Stimulated activated CD4-positive, alpha-beta T cell treated with anti-CD3 and anti-CD28 coated beads, Interleukin-15, amount 100 ng/mL, for 48 hours (primary cell): ENCODE data around the gene ACSL1.

Experiments
- DNase-seq, 2 donors: peaks; one replicate each; pipeline ENCODE4 v3.0.0-alpha.2; 2020; ENCODE audit warnings: low read depth in 2 of 2

Gene ACSL1

DNA sequence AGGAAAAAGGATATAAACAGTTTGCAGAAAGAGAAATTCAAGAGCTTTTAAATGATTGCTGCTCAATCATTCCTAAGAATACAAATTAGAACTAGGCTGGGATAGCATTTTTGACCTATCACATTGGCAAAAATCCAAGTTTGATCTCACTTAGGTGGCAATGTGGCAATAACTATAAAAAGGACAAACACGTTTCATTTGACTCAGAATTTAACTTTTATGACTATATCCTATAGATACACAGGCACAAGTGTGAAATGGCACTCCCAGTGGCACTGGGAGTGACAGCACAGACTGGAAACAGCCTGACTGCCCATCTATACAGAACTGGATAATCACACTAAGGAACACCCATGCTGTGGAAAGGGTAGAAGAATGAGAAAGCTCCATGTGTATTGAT lies 103.0 kb downstream of the ACSL1 start:
- DNase-seq = no peak

DNA sequence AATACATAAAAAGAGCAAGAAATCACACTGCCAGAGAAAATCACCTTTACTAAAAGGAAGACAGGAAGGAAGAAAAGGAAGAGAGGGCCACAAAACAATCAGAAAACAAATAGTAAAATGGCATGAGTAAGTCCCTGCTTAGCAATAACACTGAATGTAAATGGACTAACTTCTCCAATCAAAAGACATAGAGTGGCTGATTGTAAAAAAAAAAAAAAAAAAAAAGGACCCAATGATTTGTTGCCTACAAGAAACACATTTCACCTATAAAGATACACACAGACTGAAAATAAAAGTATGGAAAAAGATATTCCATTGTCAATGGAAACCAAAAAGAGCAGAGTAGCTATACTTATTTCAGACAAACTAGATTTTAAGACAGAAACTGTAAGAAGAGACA lies 104.5 kb downstream of the ACSL1 start:
- DNase-seq = no peak

- no peak for DNase-seq
These were observed 106.4 kb downstream of the ACSL1 start for GRCh38 chr4:184719407-184719806.

DNA sequence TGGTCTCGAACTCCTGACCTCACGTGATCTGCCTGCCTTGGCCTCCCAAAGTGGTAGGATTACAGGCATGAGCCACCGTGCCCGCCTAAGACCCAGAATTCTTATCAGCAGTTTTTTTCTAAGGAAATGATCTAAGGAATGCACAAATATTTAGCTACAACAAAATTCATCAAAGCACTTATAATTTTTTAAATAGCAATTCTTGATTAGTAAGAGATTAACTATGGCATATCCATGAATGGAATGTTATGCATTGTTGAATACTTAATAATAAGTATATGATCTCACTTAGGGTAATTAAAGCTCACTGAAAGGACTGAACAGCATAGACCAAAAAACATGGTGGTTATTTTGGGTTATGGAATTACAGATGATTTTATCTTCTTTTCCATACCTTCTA lies 110.2 kb downstream of the ACSL1 start:
- DNase-seq = no peak

- no peak for DNase-seq
These were observed 111.9 kb downstream of the ACSL1 start for GRCh38 chr4:184713887-184714286.

DNA sequence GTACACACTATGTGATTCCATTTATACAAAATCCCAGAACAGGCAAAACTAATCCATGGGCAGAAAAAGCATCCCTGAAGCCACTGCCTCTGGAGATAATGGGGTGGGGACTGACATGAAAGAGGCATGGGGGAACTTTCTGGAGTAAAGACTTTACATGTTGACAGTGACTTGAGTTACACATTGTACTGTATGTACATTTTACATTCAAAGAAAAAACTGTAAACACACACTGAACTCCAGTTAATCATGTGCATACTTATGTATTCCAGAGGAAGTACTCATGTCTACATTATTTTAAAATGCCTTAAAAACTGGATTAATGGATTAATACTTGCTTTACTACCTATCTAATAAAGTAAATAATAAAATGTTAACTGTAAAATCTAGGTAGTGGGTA lies 113.4 kb downstream of the ACSL1 start:
- no peak for DNase-seq

- DNase-seq = no peak
These were observed 119.3 kb downstream of the ACSL1 start for GRCh38 chr4:184706453-184706852.

DNA sequence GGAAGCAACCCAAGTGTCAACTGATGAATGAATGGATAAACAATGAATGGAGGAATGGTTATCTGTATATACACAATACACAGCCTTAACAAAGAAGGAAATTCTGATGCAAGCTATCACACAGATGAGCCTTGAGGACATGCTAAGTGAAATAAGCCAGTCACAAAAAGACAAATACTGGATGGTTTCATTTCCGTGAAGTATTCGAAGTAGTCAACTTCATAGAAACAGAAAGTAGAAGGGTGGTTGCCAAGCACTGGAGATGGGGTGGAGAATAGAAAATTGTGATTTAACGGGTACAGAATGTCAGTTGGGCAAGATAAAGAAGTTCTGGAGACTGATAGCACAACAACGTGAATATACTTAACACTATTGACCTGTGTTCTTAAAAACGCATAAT lies 120.1 kb downstream of the ACSL1 start:
- DNase-seq = no peak
